Measurements from ENCODE around the gene PRR16.
"Not testable (repeated sequence)": the region's sequence is repeated elsewhere in the genome, so short reads cannot be mapped to it uniquely, and the experiment has no call there.

PRR16 gene

DNA sequence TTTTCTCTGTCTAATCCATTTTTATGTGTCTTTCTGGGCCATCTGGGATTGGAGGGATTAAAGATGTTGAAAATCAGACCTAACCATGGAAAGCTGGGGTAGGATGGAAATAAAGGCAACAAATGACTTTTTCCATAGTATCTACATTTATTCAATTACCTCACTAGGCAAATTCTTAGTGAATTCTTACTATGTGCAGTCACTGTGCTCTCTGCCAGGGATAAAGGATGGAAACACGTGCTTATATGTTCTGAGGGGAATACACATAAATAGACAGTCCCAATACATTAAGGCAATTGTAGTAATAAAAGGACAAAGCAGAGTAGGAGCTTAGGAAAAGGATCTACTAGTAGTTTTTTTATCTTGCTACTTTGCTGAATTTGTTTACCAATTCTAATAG lies 214.2 kb downstream of the PRR16 start:
- DNase-seq = no peak

DNA sequence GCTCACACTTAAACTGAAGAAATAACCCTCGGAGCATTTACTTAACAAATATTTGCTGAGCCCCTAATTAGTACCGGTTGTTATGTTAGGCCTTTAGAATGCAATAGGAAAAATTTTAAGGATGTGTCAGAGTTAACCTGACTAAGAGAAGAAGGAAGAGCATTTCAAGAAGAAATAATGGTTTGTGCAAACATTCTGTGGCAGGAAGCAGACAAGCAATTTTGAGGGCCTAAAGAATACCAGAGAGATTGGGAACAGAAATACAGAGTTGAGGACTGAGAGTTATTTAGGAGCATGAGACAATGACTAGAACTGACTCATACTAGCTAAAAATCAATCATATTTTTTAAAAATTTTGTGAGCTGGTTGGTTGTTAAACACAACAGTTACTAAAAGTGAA lies 218.8 kb downstream of the PRR16 start:
- no peak for DNase-seq

DNA sequence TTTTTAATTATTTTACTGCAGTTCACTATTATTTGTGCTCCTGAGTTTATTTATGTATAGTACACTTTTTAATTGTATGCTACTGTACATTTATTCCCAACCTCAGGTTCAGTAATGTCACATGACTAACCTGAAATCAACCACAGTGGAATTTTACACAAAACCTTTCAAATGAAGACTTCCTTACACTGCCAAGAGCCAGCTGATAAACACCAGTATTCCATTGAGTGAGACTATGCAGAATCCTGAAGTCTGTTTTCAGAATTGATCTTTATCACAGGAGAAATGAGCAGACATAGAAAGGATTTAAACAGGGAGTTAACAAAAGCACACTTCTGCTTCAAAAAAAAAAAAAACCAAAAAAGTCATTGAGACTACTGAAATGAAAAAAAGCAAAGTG lies 219.5 kb downstream of the PRR16 start:
- no peak for DNase-seq

DNA sequence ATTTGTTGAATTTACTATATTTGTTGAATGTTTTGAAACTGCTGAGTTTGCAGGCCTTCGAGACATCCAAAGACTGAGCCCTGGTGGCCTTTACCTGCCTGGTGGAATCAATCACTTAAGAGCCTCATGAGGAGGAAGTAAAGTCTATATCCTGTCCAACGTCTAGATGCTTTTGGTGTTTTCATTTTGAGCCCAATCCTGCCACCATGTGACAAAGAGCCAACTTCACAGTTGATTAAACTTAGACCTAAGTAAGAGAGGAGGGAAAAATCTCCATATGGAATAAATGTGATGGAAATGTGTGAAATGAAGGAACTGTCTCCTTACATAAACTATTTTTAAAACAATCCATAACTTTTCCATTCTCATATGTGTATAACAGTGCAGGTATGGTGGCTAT lies 220.1 kb downstream of the PRR16 start:
- no peak for DNase-seq

DNA sequence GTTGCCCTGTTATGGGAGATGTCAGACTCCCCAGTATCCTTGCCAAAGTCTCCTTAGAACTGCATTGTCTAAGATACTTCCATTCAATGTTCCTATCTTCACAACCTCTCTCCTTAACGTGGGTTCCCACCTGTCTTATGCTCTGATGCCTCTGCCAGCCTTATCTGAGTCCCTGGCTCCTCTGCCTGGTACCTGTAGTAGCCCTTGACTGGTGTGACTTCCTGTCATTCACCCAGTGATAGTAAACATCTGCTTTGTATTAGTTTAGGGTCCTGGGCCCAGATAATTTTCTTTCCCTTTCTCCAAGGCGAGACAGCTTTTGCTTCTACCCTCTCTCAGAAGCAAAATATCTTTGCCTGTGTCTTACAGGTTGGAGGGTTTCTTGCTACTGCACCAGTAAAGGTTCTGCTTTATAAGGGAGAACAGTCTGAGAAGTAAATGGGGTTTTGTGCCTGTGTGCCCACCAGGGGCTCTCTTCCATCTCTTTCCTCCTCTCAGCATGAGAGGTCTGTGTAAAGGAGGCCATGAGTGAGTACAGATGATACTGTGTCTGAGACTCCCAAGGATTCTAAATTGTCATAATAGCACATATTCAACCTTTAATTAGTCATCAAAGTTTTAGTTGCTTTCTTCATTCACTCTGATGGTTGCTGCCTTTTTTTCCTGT lies 220.8 kb downstream of the PRR16 start:
- no peak for DNase-seq

DNA sequence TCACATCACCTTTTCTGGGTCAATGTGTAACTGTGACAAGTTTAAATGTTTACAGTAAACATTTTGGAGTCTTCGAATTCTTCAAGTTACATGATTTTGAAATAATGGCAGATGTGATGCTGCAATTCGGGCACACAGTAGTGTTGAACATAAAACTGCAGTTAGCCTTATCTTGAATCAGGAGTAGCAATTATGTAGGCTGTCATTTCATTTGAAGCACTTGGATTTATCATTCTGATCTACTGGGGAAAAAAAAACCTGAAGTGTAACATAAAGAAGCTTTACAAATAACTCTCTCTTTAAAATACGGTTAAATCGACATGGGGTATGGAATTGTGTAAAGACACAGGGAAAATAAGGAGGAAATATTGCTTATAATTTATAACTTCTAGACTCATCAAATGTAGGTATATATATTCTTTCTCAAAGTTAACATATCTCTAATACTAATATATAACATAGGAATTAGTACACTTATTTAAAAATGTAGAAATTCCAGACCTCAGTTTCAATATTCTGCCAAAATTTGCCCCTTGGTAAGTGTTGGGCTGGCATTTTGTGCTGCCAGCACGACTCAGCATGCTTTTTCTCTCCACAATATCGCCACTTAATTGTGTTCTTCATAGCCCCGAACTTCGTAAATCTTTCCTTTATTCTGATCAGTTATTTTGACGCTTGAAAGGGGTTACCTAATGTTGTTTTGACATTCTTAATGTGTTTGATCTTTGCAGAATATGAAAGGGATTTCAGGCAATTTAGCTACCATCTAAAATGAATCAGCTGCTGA lies 226.7 kb downstream of the PRR16 start:
- DNase-seq = no peak

DNA sequence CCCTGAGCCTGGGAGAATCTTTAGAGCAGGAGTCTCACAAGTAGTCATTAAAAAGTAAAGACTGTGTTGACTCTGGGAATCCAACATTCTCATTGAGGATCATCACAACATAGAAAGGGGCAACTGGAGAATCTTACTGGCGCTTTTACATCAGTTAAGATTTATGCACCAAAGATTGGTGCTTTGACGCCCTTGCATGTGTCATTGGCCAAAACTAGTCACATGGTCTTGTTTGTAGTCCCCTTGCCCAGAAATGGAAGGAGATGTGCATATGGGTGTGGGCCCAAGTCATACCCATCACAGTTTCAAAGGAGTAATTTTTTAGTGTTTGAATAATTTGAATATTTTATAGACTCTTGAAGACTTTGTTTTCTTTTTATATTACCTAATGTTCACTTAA lies 228.2 kb downstream of the PRR16 start:
- no peak for DNase-seq

DNA sequence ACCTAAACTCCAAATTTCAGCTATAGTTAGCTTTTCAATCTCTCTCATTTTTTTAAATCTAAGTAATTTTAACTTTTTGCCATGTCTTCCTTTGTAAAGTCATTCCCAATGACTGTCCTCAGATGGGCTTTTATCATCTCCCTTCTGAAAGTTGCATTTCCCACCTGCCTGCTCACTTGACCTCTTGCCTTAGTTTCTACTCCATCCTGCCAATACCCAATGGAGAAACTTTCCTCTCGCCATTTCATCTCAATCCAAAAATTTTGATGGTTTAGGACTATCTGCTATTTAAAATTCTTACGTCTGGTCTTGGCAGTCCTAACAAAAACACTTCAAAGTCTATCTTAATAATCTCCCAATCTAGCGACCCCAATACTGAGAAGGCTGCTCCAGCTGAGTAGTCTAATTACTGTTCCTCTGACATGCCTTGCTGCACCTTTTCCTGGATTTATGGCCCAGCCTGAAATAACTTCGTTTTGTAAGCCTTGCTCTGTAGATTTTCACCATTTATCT lies 231.3 kb downstream of the PRR16 start:
- DNase-seq = no peak

DNA sequence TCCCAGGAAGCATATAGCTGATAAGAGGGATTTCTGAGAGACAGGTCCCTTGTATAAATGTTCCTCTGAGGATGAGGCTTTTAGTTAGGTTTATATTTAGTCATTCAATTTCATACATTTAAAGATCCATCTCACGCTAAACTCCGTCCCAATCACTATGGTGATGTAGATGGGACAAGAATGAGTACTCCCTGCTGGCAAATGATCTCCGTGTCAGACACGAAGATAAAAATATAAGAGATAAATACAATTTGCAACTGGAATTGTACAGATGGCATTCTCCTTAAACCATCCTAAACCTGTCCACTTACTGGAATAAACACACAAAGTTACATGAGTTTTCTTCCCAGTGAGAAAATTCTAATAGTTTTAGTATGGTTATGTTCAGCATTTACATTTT lies 233.0 kb downstream of the PRR16 start:
- no peak for DNase-seq

DNA sequence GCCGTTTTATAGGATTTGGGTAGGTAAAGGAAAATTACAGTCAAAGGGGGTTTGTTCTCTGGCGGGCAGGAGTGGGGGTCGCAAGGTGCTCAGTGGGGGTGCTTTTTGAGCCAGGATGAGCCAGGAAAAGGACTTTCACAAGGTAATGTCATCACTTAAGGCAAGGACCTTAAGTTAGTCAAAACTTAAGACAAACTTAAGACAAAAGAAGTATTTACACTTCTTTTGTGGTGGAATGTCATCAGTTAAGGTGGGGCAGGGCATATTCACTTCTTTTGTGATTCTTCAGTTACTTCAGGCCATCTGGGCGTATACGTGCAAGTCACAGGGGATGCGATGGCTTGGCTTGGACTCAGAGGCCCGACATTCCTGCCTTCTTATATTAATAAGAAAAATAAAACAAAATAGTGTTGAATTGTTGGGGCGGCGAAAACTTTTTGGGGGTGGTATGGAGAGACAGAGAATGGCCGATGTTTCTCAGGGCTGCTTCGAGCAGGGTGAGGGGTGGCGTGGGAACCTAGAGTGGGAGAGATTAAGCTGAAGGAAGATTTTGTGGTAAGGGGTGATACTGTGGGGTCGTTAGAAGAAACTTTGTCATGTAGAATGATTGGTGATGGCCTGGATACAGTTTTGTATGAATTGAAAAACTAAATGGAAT lies 233.7 kb downstream of the PRR16 start:
- not testable (repeated sequence) for DNase-seq

DNA sequence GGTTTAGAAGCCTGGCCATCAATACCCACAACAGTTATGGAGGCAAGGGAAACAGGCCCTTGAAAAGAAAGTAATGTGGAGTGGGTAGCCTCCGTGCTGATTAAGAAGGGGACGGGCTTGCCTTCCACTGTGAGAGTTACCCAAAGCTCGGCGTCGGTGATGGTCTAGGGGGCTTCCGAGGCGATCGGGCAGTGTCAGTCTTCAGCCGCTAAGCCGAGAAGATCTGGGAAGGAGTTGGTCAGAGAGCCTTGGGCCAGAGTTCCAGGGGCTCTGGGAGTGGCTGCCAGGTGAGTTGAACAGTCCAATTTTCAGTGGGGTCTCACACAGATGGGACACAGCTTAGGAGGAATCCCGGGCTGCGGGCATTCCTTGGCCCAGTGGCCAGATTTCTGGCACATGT lies 236.6 kb downstream of the PRR16 start:
- DNase-seq = not testable (repeated sequence)

DNA sequence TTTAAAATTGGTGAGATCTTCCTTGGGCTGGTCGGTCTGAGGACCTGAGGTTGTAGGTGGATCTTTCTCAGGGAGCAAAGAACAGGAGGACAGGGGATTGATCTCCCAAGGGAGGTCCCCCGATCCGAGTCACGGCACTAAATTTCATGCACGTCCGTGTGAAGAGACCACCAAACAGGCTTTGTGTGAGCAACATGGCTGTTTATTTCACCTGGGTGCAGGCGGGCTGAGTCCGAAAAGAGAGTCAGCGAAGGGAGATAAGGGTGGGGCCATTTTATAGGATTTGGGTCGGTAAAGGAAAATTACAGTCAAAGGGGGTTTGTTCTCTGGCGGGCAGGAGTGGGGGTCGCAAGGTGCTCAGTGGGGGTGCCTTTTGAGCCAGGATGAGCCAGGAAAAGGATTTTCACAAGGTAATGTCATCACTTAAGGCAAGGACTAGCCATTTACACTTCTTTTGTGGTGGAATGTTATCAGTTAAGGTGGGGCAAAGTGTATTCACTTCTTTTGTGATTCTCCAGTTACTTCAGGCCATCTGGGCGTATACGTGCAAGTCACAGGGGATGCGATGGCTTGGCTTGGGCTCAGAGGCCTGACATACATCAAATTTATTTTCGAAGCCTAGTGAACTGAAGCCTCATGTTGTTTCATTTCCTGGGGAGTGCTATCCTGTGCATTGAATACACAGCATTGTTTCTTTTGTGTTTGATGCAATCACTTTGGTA lies 238.9 kb downstream of the PRR16 start:
- DNase-seq = not testable (repeated sequence)

DNA sequence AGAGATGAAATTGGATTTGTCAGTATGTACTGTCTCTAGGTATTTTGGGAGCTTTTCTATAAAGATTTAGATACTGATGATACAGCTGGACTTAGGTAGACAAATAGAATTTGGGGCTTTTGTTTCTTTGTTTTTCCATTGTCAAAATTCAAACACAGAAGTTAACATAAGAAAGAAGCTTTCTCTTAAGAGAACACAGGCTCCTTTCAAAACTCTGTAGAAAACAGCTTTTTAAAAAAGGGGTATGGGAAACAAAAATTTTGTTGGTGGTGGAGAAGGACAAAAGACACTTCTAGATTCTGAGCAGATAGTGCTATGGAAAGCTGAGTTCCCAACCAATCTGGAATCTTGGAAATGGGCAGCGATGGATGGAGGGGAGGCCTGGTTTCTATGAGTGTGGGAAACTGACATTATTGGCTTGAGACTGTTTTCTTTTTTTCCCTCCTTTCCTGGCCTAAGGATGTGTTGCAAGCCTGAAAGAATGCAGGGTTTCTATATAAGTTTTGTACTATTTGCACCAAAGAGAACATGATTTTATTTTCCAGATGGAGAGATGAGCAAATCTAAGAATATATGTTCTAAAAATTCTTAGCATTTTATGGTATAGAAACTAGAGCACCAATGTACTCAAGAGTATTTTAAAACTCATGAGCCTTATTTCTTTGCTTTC lies 240.0 kb downstream of the PRR16 start:
- DNase-seq = no peak

DNA sequence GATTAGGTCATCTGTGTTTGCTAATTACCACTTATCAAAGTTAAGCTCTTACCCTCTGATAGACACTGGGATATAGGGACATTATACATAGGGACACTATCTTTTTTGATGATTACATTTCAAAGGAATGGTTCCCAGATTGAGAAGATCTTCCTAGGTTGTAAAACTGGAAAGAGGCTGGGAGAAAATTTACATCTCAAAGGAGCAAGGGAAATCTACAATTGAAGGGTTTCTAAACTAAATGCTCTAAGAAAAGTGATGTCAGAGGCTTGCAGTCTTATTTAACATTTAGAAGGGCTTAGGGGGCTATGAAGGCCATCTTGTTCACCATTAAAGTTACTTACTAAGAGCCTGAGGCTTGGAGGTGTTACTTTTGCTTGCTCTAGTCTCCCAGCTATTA lies 242.8 kb downstream of the PRR16 start:
- DNase-seq = no peak

DNA sequence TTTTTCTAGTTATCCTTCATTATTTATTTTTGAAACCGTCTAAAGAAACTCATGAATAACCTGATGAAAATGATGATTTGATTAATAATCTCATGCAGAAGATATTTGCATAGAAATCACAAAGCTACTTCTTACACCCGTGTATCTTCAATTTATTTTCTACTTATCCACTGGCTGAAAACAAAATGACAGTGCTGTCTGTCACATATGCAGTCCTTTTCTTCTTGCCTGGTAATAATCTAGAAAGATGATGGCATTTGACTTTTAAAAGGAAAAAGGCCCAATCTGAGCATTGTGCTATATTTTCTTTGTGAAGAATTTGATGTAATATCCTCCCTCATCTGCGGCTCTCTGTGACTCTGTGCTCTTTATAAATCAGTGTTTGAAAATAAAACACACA lies 253.3 kb downstream of the PRR16 start:
- DNase-seq = no peak

DNA sequence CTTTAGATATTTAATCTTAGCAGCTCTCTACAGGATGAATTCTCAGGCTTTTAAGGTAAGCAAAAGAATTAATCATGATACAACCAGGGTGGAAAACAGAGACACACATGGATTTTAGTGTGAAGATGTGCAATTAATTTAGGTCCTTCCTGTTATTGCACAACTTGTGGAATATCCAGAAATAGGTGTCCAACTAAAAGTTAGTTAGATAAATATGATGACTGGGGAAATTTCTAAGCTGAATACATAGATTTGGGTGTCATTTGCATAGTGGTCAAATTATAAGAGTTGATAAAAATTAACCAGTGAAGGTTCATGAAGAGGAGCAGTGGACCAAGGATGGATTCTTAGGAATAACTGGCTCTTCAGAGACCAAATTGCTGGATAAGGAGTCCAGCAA lies 266.1 kb downstream of the PRR16 start:
- DNase-seq = no peak

DNA sequence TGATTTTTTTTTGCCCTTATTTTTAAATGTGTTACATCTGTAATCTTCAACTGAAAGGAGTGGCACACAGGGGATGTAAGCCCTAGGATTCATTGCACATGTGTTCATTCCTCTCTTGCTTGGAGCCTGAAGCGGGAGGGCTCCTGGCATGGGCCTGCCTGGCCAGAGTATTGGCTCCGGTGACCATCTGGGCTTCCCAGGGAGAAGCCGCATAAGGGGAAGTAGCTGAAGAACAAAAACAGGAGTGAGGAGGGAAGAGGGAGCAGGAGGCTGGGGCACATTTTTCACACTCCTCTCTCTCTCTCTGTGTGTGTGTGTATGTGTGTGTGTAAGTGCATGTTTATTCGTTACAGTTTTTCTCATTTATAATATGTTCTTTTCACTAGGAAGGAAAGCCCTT lies 269.9 kb downstream of the PRR16 start:
- no peak for DNase-seq

DNA sequence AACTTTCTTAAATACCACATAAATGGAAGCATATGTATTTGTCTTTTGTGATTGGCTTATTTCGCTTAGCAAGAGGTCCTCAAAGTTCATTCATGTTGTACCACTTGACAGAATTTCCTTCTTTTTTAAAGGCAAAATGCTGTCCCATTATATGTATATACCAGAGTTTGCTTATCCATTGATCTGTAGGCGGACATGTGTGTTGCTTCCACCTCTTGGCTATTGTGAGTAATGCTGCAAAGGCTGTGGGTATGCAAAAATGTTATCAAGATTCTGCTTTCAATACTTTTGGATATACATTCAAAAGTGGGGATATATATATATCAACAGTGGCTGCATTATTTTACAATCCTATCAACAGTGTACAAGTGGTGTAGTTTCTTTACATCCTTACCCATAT lies 271.0 kb downstream of the PRR16 start:
- no peak for DNase-seq

Measured in activated CD8-positive, alpha-beta memory T cell treated with anti-CD3 and anti-CD28 coated beads, Interleukin-2, amount 50 U/mL, for 48 hours (primary cell).